Measurements from ENCODE around the gene PSENEN. TPM values are rescaled to one million over a fixed set of nuclear protein-coding genes. Genes with fewer than 3 reads are reported as not detected.
"Not testable (repeated sequence)": the region's sequence is repeated elsewhere in the genome, so short reads cannot be mapped to it uniquely, and the experiment has no call there.

Gene PSENEN
- total RNA-seq, 1 donor from 2014 or later, result 55.7 TPM

- intact Hi-C loops (cut with micrococcal nuclease), result loop anchor here (1.0 to 5.0 kb wide), 18 partner anchors 16 to 397 kb away; partner anchors contain the start of genes ALKBH6, ARHGAP33, COX6B1 and HAUS5
Measured at GRCh38 chr19:35717665-35718344, 27.6 kb upstream of the PSENEN start, which contains the start of gene KMT2B. Gene KMT2B, plus strand, starts transcription at chr19:35718003. Its CDS starts 16 bp downstream, at chr19:35718019.

GRCh38 chr19:35718345-35719041 lies 27.0 kb upstream of the PSENEN start:
- intact Hi-C loops (cut with micrococcal nuclease), result loop anchor here (5.0 kb wide), 1 partner anchor 91 kb away; the partner anchor contains the start of gene RBM42

- intact Hi-C loops (cut with micrococcal nuclease), result loop anchor here (5.0 kb wide), 1 partner anchor 92 kb away; the partner anchor contains the start of gene RBM42
Measured at GRCh38 chr19:35719402-35720162, 25.9 kb upstream of the PSENEN start.

- intact Hi-C loops (cut with micrococcal nuclease), result no loop called here
Measured at GRCh38 chr19:35720163-35720524, 25.3 kb upstream of the PSENEN start.

- intact Hi-C loops (cut with micrococcal nuclease), result no loop called here
Measured at GRCh38 chr19:35720648-35721047, 24.8 kb upstream of the PSENEN start.

GRCh38 chr19:35721374-35721773 lies 24.1 kb upstream of the PSENEN start:
- intact Hi-C loops (cut with micrococcal nuclease), result no loop called here

GRCh38 chr19:35722461-35722860 lies 23.0 kb upstream of the PSENEN start:
- intact Hi-C loops (cut with micrococcal nuclease), result no loop called here

- intact Hi-C loops (cut with micrococcal nuclease), result no loop called here
Measured at GRCh38 chr19:35722897-35723296, 22.6 kb upstream of the PSENEN start.

- intact Hi-C loops (cut with micrococcal nuclease), result no loop called here
Measured at GRCh38 chr19:35723671-35724070, 21.8 kb upstream of the PSENEN start.

GRCh38 chr19:35724132-35724531 lies 21.3 kb upstream of the PSENEN start:
- intact Hi-C loops (cut with micrococcal nuclease), result not testable (repeated sequence)

GRCh38 chr19:35724560-35724959 lies 20.9 kb upstream of the PSENEN start:
- intact Hi-C loops (cut with micrococcal nuclease), result no loop called here

GRCh38 chr19:35725216-35725861 lies 20.1 kb upstream of the PSENEN start:
- intact Hi-C loops (cut with micrococcal nuclease), result no loop called here

GRCh38 chr19:35727053-35727955 lies 18.1 kb upstream of the PSENEN start:
- intact Hi-C loops (cut with micrococcal nuclease), result no loop called here

GRCh38 chr19:35727956-35728706 lies 17.3 kb upstream of the PSENEN start:
- intact Hi-C loops (cut with micrococcal nuclease), result no loop called here

GRCh38 chr19:35729021-35729420 lies 16.4 kb upstream of the PSENEN start:
- intact Hi-C loops (cut with micrococcal nuclease), result no loop called here

- intact Hi-C loops (cut with micrococcal nuclease), result no loop called here
Measured at GRCh38 chr19:35729763-35730162, 15.7 kb upstream of the PSENEN start.

- intact Hi-C loops (cut with micrococcal nuclease), result no loop called here
Measured at GRCh38 chr19:35730326-35730725, 15.1 kb upstream of the PSENEN start.

GRCh38 chr19:35731353-35731752 lies 14.1 kb upstream of the PSENEN start:
- intact Hi-C loops (cut with micrococcal nuclease), result no loop called here

GRCh38 chr19:35731779-35732405 lies 13.6 kb upstream of the PSENEN start:
- intact Hi-C loops (cut with micrococcal nuclease), result no loop called here
